Neural crest cell (in vitro differentiated cells): ENCODE measurements around the gene PRR35. TPM values are rescaled to one million over a fixed set of nuclear protein-coding genes. Genes with fewer than 3 reads are reported as not detected.
A peak's percentile ranks its signal among the peaks of the same experiment; 100 is the strongest.

Experiments used
- DNase-seq: peaks from one replicate; pipeline ENCODE4 v3.0.0; 2021; ENCODE audit warnings: low read depth, mixed read lengths, low spot score
- H3K27ac Mint-ChIP-seq: one replicate; pipeline ENCODE4 v1.8.0; 2021; ENCODE audit warnings: mild to moderate bottlenecking, mixed read lengths; ENCODE audit not compliant: unreplicated experiment
- H3K27me3 Mint-ChIP-seq: 2 replicates; pipeline ENCODE4 v1.8.0; 2021; ENCODE audit warnings: low read depth, mild to moderate bottlenecking, mixed read lengths
- H3K36me3 Mint-ChIP-seq: 2 replicates; pipeline ENCODE4 v1.8.0; 2021; ENCODE audit warnings: low read depth, mild to moderate bottlenecking, mixed read lengths
- H3K4me1 Mint-ChIP-seq: 2 replicates; pipeline ENCODE4 v1.8.0; 2021; ENCODE audit warnings: mixed read lengths
- H3K4me3 Mint-ChIP-seq: one replicate; pipeline ENCODE4 v1.8.0; 2021; ENCODE audit warnings: mild to moderate bottlenecking, mixed read lengths
- H3K9me3 Mint-ChIP-seq: 2 replicates; pipeline ENCODE4 v1.8.0; 2021; ENCODE audit warnings: mixed read lengths
- CTCF ChIP-seq: fragments of 200-600 bp; sonication (generic); conservative IDR thresholded peaks from 2 replicates; pipeline ENCODE4 v1.5.0; 2021; ENCODE audit warnings: antibody characterized with exemption, mild to moderate bottlenecking
- total RNA-seq: library from RNA; stranded (reverse); gene quantifications from 2 replicates; pipeline ENCODE4 v1.2.1, GENCODE V29; 2021

The PRR35 gene
- total RNA-seq, 1 donor from 2014 or later, result not detected

GRCh38 chr16:554297-554621 is 5.9 kb upstream of the PRR35 start:
- Mint-ChIP-seq H3K4me3 (peak overlapping the region; percentile 53), H3K27ac (no peak overlapping the region), H3K4me1 (peaks cover 10% of the 10 kb centered on the region), H3K36me3 (no peaks in the 10 kb centered on the region), H3K27me3 (peaks cover 18% of the 10 kb centered on the region), H3K9me3 (no peaks in the 10 kb centered on the region)
- no peak for TF ChIP-seq CTCF
- DNase-seq, result no peak

DNA sequence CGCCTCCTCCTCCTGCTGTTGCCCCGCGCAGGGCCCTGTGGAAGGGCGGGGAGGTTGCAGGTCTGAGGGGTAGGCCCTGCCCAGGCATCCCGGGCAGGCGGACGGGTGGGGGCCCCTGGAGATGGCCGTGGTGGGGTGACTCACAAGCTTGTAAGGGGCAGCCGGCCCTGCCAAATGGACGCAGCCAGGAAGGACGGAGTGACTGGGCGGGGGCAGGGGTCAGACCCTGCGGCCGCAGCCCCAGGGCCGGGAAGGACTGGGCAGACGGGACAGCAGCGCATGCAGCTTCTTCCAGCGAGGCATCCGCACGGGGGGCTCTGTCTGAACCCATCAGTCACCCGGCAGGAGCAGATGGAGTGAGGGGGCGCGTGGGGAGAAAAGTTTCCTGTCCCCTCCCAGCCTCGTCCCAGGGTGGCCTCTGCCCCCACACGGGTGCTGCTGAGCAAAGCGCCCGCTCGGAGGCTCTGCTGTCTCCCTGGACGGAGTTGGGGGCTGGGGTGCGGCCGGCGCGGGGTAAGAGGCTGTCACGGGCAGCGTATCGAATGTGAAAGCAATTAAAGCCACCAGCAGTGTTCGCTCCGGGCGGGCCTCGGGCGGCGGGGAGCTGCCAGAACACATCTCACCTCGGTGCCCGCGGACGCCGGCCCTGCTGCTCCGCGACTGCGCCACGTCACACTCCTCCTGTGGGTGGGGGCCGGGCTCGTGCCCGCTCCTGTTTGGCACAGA is 5.4 kb upstream of the PRR35 start:
- Mint-ChIP-seq H3K4me1 (peaks cover 10% of the 10 kb centered on the region), H3K36me3 (no peaks in the 10 kb centered on the region), H3K4me3 (peak overlapping the region; percentile 53), H3K27me3 (peaks cover 22% of the 10 kb centered on the region), H3K27ac (no peak overlapping the region), H3K9me3 (no peaks in the 10 kb centered on the region)
- TF ChIP-seq CTCF, result no peak
- no peak for DNase-seq

DNA sequence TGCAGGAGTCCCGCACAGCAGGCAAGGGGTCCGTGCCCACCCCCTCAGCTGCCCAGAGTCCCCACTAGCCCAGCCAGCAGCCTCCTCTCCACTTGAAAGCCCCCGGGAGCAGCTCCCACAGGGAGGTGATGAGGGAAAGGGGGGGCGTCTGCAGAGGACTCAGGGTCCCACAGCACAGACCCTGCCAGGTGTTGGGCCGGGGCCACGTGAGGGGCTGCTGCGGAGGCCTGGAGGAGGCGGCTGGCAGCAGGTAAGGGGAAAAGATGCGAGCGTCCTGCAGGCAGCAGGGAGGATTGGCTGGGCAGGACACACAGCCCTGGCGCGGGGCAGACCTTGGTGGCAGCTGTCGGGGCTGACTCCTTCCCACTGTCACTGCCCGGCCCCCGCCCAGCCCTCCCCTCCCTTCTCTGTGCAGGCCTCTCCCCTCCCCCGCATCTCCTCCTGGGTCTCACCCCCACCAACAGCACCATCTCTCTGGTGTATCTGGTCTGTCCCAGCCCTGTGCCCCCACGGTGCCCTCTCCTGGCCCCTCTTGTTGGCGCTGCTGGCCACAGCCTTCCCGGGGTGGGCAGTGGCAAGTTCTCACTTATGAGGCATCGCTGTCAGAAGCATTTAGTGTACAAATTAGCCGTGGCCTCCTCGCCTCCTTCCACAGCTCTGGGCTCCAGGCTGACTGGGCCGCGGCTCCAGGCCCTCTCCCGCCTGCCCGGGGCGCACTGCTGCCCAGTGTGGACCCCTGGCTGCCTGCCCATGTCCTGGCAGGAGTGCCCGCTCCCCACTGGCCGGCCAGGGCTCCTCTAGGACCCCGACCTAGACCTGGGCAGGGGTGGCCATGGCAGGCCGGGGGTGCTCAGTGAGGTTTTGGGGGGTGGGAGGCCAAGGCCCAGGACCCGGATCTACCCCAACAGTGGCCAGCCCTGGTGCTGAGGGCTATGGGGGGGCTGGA is 4.4 kb upstream of the PRR35 start:
- no peak overlapping the region for H3K27ac Mint-ChIP-seq
- H3K36me3 Mint-ChIP-seq, result no peaks in the 10 kb centered on the region
- peaks cover 10% of the 10 kb centered on the region for H3K4me1 Mint-ChIP-seq
- no peak for DNase-seq
- TF ChIP-seq CTCF, result no peak
- peaks cover 22% of the 10 kb centered on the region for H3K27me3 Mint-ChIP-seq
- no peaks in the 10 kb centered on the region for H3K9me3 Mint-ChIP-seq
- H3K4me3 Mint-ChIP-seq, result no peak overlapping the region

- Mint-ChIP-seq H3K27me3 (peaks cover 27% of the 10 kb centered on the region), H3K9me3 (no peaks in the 10 kb centered on the region), H3K36me3 (no peaks in the 10 kb centered on the region), H3K4me3 (no peak overlapping the region), H3K4me1 (peaks cover 10% of the 10 kb centered on the region), H3K27ac (no peak overlapping the region)
- DNase-seq, result no peak
- no peak for TF ChIP-seq CTCF
Observed at GRCh38 chr16:556474-557173, 3.6 kb upstream of the PRR35 start.

GRCh38 chr16:557463-558297 is 2.5 kb upstream of the PRR35 start:
- Mint-ChIP-seq H3K4me1 (peaks cover 10% of the 10 kb centered on the region), H3K4me3 (no peak overlapping the region), H3K27ac (no peak overlapping the region), H3K9me3 (no peaks in the 10 kb centered on the region), H3K27me3 (peaks cover 38% of the 10 kb centered on the region), H3K36me3 (no peaks in the 10 kb centered on the region)
- no peak for TF ChIP-seq CTCF
- DNase-seq, result no peak
